NCI-H2107 (cell line): ENCODE results near the gene CLTCL1.
"Not testable (repeated sequence)": the region's sequence is repeated elsewhere in the genome, so short reads cannot be mapped to it uniquely, and the experiment has no call there.

Source experiments
- DNase-seq: peaks from one replicate; lab custom pipeline; 2025; lab: John Stamatoyannopoulos, UW

The CLTCL1 gene

DNA sequence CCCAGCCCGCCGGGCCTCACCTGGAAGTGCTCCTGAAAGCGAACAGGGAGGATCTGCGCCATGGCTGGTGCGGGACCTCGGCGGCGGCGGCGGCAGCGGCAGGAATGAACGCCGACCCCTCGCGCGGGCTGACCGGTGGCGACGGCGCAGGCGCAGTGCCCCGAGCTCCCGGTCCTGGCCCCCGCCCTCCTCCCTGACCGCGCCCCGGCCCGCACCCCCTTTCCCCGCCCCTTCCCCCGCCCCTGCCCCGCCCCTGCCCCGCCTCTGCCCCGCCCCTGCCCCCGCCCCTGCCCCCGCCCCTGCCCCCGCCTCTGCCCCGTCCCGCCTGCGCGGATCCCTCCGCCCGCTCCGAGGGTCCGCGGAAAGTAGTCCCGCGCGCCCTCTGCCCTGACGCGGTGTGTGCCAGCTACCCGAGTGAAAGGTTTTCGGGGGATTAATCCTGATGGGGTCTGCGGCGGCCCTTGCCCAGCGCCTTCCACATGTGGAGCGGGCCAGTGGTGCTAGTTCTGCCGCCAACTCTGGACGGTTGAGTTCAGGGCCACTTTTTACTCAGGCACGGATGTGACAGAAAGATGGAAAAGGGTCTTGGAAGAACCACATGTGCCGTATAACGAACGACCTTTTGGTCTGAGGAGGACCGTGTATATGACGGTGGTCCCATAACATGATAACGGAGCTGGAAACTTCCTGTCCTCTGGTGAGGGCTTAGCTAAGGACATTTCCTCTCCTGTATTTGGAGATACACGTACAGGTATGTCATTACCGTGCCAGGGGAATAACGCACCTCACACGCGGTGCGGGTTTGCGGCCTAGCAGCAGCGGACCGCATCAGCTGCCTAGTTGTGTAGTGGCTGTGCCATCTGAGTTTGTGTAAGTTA is at the start of gene CLTCL1:
Gene CLTCL1 (minus strand): TSS at position 140 of the 878 bp plus-strand sequence. CDS start 78 bp downstream, at position 62.
- DNase-seq = no peak

DNA sequence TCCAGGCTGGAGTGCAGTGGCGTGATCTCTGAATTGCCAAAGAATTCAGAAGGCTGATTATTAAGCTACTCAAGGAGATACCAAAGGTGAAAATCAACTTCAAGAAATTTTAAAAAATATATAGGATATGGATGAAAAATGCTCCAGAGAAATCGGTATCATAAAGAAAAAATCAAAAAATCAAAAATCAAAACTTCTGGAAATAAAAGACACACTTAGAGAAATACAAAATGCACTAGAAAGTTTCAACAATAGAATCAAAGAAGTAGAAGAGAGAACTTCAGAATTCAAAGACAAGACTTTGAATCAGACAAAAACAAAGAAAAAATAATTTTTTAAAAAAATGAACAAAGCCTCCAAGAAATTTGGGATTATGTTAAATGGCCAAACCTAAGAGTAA is 45.6 kb upstream of the CLTCL1 start:
- DNase-seq = no peak

- no peak for DNase-seq
Observed at GRCh38 chr22:19336133-19337075, 44.9 kb upstream of the CLTCL1 start.

DNA sequence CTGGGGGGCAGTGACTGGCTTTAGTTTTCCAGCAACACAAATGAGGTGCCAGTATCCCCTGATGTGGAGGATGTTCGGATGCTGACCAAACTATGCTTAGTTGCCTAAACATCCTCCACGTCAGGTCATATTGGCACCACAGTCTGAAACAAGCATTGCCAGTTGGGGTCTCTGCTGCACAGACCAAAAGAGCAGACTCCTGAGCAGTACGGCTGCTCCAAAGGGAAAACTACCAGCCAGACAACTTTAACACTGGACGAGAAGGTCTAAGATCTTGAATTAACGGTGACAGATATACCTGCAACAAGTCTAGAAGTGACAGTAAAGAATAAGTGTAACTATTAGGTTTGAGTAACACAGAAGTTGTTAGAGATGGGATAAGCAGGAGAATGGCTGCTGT is 40.5 kb upstream of the CLTCL1 start:
- DNase-seq = no peak

GRCh38 chr22:19331474-19331873 is 40.0 kb upstream of the CLTCL1 start:
- no peak for DNase-seq

DNA sequence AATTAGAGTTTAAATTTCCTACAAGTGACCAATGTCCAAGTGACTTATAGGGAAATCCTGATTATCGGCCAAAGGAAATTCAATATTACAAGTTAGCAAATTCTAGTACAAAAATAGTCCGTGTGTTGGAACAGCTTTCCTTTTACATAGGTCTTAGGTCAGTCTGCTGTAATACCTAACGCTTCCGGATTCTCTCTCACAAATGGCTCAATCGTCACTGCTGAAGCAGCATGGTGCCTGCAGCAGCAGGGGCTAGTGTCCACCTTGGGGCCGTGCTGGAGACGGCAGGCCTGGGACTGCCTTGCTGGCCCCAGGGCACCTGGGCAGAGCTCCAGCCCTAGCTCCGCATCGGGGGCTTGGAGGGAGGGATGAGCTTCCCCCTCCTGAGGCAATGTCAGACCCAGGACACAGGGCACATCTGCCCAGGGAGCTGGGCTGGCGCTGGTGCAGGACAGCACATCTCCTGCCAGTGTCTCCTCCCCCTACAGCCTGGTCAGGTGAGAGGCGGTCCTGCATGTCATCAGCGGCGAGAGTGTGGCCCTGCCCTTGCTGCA is 39.4 kb upstream of the CLTCL1 start:
- no peak for DNase-seq

DNA sequence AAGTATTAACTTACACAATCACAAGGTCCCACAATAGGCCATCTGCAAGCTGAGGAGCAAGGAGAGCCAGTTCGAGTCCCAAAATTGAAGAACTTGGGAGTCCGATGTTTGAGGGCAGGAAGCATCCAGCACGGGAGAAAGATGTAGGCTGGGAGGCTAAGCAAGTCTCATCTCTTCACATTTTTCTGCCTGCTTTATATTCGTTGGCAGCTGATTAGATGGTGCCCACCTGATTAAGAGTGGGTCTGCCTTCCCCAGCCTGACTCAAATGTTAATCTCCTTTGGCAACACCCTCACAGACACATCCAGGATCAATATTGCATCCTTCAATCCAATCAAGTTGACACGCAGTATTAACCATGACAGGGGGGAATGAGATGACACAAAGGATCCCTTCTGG is 38.7 kb upstream of the CLTCL1 start:
- DNase-seq = not testable (repeated sequence)

- DNase-seq = no peak
Observed at GRCh38 chr22:19329454-19329853, 37.9 kb upstream of the CLTCL1 start.

- no peak for DNase-seq
Observed at GRCh38 chr22:19325296-19325948, 33.9 kb upstream of the CLTCL1 start.

- DNase-seq = not testable (repeated sequence)
Observed at GRCh38 chr22:19323420-19323819, 31.9 kb upstream of the CLTCL1 start.

DNA sequence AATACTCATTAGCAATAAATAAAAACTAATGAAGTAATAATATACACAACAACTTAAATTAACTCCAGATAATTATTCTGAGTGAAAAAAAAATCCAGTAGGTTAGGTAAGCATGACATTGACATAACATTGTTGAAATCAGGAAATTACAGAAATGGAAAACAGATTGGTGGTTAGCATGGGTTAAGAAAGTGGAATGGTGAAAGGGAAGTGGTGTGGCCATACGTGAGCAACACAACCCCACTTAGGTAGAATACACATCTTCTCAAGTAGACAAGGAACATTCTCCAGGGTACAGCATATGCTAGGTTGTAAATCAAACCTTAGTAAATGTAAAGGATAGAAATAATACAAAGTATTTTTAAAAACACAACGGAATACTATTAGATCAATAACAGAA is 30.2 kb upstream of the CLTCL1 start:
- no peak for DNase-seq

DNA sequence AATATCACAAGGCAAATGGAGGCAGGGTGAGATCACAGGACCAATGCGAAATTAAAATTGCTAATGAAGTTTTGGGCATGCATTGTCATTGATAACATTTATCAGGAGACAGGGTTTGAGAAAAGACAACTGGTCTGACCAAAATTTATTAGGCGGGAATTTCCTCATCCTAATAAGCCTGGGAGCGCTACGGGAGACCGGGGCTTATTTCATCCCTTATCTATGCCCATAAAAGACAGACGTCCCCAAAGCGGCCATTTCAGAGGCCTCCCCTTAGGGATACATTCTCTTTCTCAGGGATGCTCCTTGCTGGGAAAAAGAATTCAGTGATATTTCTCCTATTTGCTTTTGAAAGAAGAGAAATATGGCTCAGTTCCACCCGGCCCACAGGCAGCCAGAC is 28.6 kb upstream of the CLTCL1 start:
- not testable (repeated sequence) for DNase-seq

DNA sequence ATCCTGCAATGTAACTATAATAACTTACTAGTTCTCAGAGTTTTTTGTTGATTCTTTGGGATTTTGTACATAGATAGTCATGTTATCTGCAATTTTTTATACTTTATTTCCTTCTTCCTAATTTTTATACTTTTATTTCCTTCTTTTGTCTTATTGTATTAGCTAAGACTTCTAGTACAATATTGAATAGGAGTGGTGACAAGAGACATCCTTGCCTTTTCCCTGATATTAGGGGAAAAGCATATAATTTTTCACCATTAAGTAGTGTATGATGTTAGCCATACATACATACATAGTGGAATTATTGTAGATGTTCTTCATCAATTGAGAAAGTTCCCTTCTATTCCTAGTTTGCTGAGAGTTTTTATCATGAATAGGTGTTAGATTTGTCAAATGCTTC is 27.8 kb upstream of the CLTCL1 start:
- no peak for DNase-seq

DNA sequence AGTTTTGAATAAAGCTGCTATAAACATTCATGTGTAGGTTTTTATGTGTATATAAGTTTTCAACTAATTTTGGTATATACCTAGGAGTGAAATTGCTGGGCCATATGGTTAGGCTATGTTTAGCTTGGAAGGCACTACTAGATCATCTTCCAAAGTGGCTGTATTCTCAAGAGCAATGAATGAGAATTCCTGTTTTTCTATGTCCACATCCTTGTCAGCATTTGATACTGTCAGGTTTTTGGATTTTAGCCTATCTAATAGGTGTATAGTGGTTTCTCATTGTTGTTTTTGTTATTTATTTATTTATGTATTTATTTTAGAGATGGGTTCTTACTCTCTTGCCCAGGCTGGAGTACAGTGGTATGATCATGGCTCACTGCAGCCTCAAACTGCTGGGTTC is 26.3 kb upstream of the CLTCL1 start:
- DNase-seq = no peak

DNA sequence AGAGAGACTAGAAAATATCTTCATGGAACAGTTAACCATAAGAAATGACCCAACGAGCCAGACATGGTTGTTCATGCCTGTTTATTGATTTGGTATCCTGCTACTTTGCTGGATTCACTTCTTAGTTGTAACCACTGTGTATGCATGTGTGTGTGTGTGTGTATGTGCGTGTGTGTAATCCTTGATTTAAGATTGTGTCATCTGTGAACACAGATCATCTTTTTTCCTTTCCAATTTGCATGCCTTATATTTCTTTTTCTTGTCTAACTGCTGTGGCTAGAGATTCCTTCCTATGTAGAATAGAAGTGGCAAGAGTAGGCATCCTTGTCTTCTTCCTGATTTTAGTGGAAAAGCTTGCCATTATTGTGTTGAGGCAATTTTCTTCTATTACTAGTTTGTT is 16.4 kb upstream of the CLTCL1 start:
- DNase-seq = no peak

DNA sequence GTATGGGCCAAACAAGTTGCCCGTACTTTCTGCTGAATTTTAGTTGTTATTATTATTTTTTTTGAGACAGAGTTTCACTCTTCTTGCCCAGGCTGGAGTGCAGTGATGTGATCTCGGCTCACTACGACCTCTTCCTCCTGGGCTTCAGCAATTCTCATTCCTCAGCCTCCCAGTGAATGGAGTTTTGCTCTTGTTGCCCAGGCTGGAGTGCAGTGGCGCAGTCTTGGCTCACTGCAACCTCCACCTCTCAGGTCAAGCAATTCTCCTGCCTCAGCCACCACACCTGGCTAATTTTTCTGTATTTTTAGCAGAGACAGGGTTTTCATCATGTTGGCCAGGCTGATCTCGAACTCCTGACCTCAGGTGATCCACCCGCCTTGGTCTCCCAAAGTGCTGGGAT is 15.0 kb upstream of the CLTCL1 start:
- DNase-seq = not testable (repeated sequence)

DNA sequence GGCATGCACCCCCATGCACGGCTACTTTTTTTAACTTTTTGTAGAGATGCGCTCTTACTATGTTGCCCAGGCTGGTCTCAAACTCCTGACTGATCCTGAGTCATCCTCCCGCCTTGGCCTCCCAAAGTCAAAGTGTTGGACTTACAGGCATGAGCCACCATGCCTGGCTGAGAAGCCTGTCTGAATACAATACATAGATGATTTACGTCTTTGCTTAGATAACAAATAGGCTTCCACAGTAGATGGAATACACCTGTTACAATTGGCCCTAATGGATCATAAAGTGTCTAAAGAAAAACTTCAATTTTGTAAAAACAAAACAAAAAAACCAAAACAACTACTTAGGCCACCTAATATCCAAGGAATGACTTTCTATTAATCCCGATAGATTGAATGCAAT is 13.0 kb upstream of the CLTCL1 start:
- DNase-seq = no peak

DNA sequence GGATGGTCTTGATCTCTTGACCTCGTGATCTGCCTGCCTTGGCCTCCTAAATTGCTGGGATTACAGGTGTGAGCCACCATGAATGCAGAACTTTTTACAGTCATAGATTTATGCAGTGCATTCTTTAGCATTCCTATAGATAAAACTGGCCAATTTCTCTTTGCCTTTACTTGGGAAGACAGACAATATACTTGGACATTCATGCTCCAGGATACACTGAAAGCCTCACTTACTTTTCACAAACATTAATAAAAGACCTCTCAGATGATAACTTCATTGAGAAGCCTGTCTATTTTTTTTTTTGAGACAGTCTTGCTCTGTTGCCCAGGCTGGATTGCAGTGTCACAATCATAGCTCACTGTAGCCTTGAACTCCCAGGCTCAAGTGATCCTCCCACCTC is 12.3 kb upstream of the CLTCL1 start:
- no peak for DNase-seq

- DNase-seq = no peak
Observed at GRCh38 chr22:19295733-19296132, 4.2 kb upstream of the CLTCL1 start.

DNA sequence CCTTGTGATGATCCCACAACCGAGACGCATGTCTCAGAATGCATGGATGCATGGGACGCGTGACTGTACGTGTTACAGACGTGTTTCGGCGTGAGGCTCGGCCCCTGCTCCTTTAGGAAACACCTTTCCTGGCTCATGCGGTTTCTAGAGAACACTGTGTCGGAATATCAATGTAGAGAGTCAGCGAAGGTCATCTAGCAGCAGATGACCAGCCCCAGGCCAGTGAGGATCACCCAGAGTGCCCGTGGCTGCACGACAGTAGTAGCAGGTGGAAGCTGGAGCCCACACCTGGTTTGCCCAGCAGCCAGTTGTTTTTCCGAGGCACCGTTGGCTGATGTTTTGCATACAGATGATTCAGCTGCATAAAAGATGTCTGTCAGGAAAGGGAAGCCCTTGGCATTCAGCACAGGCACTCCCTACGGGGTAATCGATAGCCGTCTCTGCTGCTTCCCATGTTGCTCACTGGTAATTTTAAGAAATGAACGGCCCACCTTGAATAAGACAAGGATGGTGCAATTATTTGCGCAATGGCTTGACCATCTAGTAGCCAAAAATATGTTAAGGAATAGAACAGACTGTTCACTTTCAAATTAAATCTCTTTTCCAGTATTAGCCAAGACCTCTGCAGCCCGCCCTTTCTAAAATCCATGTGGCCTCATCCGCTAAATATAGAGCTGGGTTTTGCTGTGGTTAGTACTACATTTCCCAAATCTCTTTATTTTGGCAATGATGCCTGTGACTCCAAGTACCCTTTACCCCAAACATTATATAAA is 1.1 kb upstream of the CLTCL1 start:
- DNase-seq = peak; percentile 45

DNA sequence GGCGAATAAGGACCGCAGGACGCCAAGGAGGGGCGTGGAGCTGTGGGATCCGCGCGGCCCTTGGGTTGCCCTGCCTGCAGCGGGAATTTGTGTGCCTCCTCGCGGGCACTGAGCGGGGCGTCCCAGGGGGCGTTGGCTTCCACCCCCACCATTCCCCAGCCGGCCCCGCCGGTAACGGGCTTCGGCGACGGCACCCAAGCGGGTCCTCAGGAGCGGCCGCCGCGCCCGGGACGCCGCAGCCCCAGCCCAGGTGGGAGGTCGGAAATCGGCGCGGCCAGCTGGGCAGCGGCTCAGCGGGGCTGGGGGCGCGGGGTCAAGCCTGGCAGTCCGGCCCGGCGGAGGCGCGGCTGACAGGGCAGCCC is 320 bp downstream of the CLTCL1 start:
- DNase-seq = no peak
